Activated naive CD4-positive, alpha-beta T cell treated with anti-CD3 and anti-CD28 coated beads for 36 hours (primary cell): ENCODE measurements around the gene GRB10. TPM values are rescaled to one million over a fixed set of nuclear protein-coding genes. Genes with fewer than 3 reads are reported as not detected.
"Not testable (repeated sequence)": the region's sequence is repeated elsewhere in the genome, so short reads cannot be mapped to it uniquely, and the experiment has no call there.

Source experiments
- CTCF ChIA-PET: fragments of 350-600 bp; sonication (Branson Sonifier 250); formaldehyde crosslinking; loops from one replicate; lab custom pipeline; 2021; ENCODE audit warnings: antibody characterized with exemption; lab: Charles Lee
- DNase-seq: peaks from one replicate; pipeline ENCODE4 v3.0.0-alpha.2; 2020
- H3K27ac Mint-ChIP-seq: one replicate; pipeline ENCODE4 v1.8.0; 2021; ENCODE audit warnings: mild to moderate bottlenecking, mixed read lengths
- H3K27me3 Mint-ChIP-seq: one replicate; pipeline ENCODE4 v1.8.0; 2021; ENCODE audit warnings: low read depth, mixed read lengths
- H3K36me3 Mint-ChIP-seq: one replicate; pipeline ENCODE4 v1.8.0; 2021; ENCODE audit warnings: low read depth, mixed read lengths
- H3K4me1 Mint-ChIP-seq: one replicate; pipeline ENCODE4 v1.8.0; 2021; ENCODE audit warnings: low read depth, mixed read lengths
- H3K4me3 Mint-ChIP-seq: one replicate; pipeline ENCODE4 v1.8.0; 2021; ENCODE audit warnings: mild to moderate bottlenecking, moderate library complexity, mixed read lengths
- H3K9me3 Mint-ChIP-seq: one replicate; pipeline ENCODE4 v1.8.0; 2021; ENCODE audit warnings: mixed read lengths
- intact Hi-C: fragments of 100-400 bp; cut with micrococcal nuclease; formaldehyde crosslinking; loops from one replicate; pipeline ENCODE4 v1.15.1; 2023
- total RNA-seq, 2 experiments: library from RNA; stranded (reverse); gene quantifications; one replicate each; pipeline ENCODE4 v1.2.3, GENCODE V29; 2021

GRB10 gene
- total RNA-seq, 2 experiments from 2014 or later: 24.3 to 30.4 TPM

DNA sequence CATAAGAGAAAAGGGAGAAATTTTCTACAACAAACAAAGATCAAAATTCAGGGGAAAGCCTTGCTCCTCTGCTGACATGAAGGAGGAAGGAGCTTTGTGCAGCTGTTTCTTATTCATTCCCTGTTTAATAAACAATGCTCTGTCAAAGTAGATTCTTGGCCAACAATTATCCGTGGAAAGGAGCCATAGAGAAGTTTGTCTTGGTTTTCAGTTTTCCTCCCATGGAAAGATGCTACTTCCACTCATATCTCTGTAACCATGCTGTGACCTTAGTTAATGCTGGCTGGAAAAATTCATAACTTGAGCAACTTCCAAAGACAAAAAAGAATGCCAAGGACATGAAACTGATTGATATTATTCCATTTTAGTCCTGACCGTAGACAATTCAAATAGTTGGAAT, 225.6 kb downstream of the GRB10 start:
- Mint-ChIP-seq H3K4me3 (no peak overlapping the region), H3K27ac (no peak overlapping the region), H3K27me3 (peaks cover 10% of the 10 kb centered on the region), H3K36me3 (no peaks in the 10 kb centered on the region), H3K9me3 (no peaks in the 10 kb centered on the region), H3K4me1 (no peaks in the 10 kb centered on the region)
- CTCF ChIA-PET: interaction anchor here (0.5 kb wide), 1 partner anchor 627 kb away, joined by 4 read pairs; no protein-coding TSS in a partner anchor
- no peak for DNase-seq
- intact Hi-C loops: no loop called here

DNA sequence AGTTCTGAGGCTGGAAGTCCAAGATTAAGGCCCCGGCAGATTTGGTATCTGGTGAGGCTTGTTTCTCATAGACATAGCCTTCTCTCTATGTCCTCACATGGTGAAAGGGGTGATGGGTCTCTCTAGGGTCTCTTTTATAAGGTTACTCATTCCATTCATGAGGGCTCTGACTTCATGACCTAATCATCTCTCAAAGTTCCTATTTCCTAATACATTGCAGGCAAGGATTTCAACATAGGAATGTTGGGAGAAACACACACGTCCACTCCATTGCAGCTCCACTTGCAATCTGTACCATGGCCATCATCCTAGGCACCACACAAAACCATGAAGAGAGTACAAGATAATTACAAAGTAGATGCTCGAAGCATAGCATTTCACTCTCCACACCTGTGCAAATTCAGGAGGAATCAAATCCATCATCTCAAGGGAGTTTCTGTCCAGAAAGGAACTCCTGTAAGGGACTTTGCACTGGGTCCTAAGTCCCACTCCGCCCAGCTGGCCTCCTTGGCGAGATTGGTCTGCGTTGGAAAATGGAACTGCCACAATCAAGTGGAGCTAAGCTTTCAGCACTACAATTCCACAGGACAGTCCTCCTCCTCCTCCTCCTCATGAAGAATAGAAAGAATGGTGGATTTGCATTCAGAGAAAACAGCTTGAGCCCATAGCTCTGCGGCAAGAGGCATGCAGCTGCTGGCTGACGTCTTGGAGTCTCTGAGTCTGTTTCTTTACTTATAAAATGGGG, 226.3 kb downstream of the GRB10 start:
- Mint-ChIP-seq H3K36me3 (no peaks in the 10 kb centered on the region), H3K27ac (no peak overlapping the region), H3K4me1 (no peaks in the 10 kb centered on the region), H3K9me3 (no peaks in the 10 kb centered on the region), H3K27me3 (peaks cover 10% of the 10 kb centered on the region), H3K4me3 (no peak overlapping the region)
- intact Hi-C loops: no loop called here
- CTCF ChIA-PET: interaction anchor here (0.5 to 1.0 kb wide), 3 partner anchors 16 to 628 kb away, joined by 3 to 4 read pairs (median 3); no protein-coding TSS in a partner anchor
- DNase-seq: no peak

- Mint-ChIP-seq H3K9me3 (no peaks in the 10 kb centered on the region), H3K36me3 (no peaks in the 10 kb centered on the region), H3K27ac (no peak overlapping the region), H3K4me3 (no peak overlapping the region), H3K27me3 (peaks cover 10% of the 10 kb centered on the region), H3K4me1 (no peaks in the 10 kb centered on the region)
- DNase-seq: no peak
- CTCF ChIA-PET: interaction anchor here (0.9 to 1.0 kb wide), 2 partner anchors 15 to 606 kb away, joined by 3 read pairs; no protein-coding TSS in a partner anchor
- intact Hi-C loops: no loop called here
Observed at GRCh38 chr7:50555594-50556140, 227.0 kb downstream of the GRB10 start.

GRCh38 chr7:50554431-50555322, 228.0 kb downstream of the GRB10 start:
- no peaks in the 10 kb centered on the region for H3K4me1 Mint-ChIP-seq
- no peaks in the 10 kb centered on the region for H3K9me3 Mint-ChIP-seq
- peaks cover 10% of the 10 kb centered on the region for H3K27me3 Mint-ChIP-seq
- H3K36me3 Mint-ChIP-seq: no peaks in the 10 kb centered on the region
- CTCF ChIA-PET: no interaction called here
- DNase-seq: no peak
- no peak overlapping the region for H3K27ac Mint-ChIP-seq
- no peak overlapping the region for H3K4me3 Mint-ChIP-seq
- intact Hi-C loops: no loop called here

DNA sequence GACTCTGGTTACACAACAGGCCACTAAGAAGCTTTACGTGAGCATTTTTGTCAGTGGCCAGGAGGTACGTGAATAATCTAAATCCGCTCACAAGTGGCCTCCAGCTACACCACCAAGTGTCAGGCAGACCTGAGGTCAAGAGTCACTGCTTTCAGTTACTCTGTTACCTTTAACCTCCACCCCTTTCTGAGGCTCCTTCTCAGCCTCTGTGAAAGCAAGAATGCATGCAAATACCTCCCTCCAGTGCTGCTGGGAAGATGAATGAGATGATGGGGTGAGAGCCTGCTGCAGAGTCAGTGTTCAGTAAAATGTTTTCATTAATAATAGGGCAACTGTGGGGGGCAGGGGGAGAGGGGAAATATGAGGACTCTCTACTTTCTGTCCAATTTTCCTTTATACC, 228.7 kb downstream of the GRB10 start:
- H3K27ac Mint-ChIP-seq: no peak overlapping the region
- intact Hi-C loops: no loop called here
- CTCF ChIA-PET: no interaction called here

DNA sequence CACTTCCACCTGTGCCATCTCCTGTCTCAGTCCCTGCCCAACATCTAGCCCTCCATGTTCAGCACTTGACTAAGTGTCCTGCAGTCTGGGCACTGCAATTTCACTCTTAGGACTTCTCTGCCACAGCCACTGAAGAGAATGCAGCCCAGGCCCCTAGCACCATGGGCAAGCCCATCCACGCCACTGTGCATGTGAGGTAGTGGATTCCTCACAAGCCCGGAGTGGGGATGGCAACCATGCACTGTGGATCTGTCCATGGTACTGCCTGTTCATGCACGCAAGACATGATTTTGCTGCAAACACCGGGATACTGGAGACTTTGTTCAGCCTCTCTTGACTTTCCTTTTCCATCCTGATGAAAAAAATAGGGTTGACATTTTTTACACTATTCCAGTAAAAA, 229.8 kb downstream of the GRB10 start:
- CTCF ChIA-PET: interaction anchor here (1.2 to 1.4 kb wide), 2 partner anchors 81 to 85 kb away, joined by 4 to 5 read pairs; no protein-coding TSS in a partner anchor
- peak; percentile 23 for DNase-seq
- no peaks in the 10 kb centered on the region for H3K36me3 Mint-ChIP-seq

More for the DNA sequence above, 228.7 kb downstream of the GRB10 start:
- Mint-ChIP-seq H3K9me3 (no peaks in the 10 kb centered on the region), H3K27me3 (peaks cover 8% of the 10 kb centered on the region), H3K4me3 (no peak overlapping the region), H3K36me3 (no peaks in the 10 kb centered on the region), H3K4me1 (no peaks in the 10 kb centered on the region)
- DNase-seq: no peak

GRCh38 chr7:50552139-50552538, 230.6 kb downstream of the GRB10 start:
- H3K36me3 Mint-ChIP-seq: no peaks in the 10 kb centered on the region
- CTCF ChIA-PET: interaction anchor here (0.6 to 1.4 kb wide), 3 partner anchors 81 to 406 kb away, joined by 3 to 5 read pairs (median 4); no protein-coding TSS in a partner anchor
- H3K27ac Mint-ChIP-seq: no peak overlapping the region
- DNase-seq: no peak
- no peak overlapping the region for H3K4me3 Mint-ChIP-seq
- peaks cover 4% of the 10 kb centered on the region for H3K27me3 Mint-ChIP-seq
- intact Hi-C loops: no loop called here
- no peaks in the 10 kb centered on the region for H3K4me1 Mint-ChIP-seq
- no peaks in the 10 kb centered on the region for H3K9me3 Mint-ChIP-seq

More for the DNA sequence above, 229.8 kb downstream of the GRB10 start:
- H3K27me3 Mint-ChIP-seq: peaks cover 6% of the 10 kb centered on the region
- H3K9me3 Mint-ChIP-seq: no peaks in the 10 kb centered on the region
- intact Hi-C loops: no loop called here
- H3K27ac Mint-ChIP-seq: no peak overlapping the region
- H3K4me1 Mint-ChIP-seq: no peaks in the 10 kb centered on the region
- H3K4me3 Mint-ChIP-seq: no peak overlapping the region

DNA sequence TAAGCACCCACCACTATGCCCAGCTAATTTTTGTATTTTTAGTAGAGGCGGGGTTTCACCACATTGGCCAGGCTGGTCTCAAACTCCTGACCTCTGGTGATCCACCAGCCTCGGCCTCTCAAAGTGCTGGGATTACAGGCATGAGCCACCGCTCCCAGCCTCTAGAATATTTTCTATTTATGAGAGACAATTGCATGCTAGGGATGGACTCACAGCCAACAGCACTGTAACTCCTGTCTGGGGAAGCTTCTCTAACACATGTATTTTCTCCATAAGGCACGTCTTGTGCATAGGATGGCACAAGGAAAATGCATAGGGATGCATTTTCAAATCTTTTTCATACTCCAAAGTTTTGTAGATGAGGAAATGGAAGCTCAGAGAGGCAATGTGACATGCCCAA, 237.1 kb downstream of the GRB10 start:
- DNase-seq, H3K36me3 Mint-ChIP-seq, H3K4me1 Mint-ChIP-seq, H3K9me3 Mint-ChIP-seq, H3K27me3 Mint-ChIP-seq, intact Hi-C loops, H3K4me3 Mint-ChIP-seq, H3K27ac Mint-ChIP-seq: not testable (repeated sequence)
- CTCF ChIA-PET: interaction anchor here (0.6 to 0.9 kb wide), 4 partner anchors 8 to 596 kb away, joined by 3 to 4 read pairs (median 4); no protein-coding TSS in a partner anchor

GRCh38 chr7:50544992-50545391, 237.7 kb downstream of the GRB10 start:
- H3K9me3 Mint-ChIP-seq: no peaks in the 10 kb centered on the region
- H3K4me3 Mint-ChIP-seq: no peak overlapping the region
- H3K36me3 Mint-ChIP-seq: no peaks in the 10 kb centered on the region
- CTCF ChIA-PET: interaction anchor here (0.6 kb wide), 1 partner anchor 339 kb away, joined by 3 read pairs; no protein-coding TSS in a partner anchor
- no peak for DNase-seq
- no peaks in the 10 kb centered on the region for H3K27me3 Mint-ChIP-seq
- no peaks in the 10 kb centered on the region for H3K4me1 Mint-ChIP-seq
- intact Hi-C loops: no loop called here
- H3K27ac Mint-ChIP-seq: no peak overlapping the region

GRCh38 chr7:50543776-50544442, 238.8 kb downstream of the GRB10 start:
- Mint-ChIP-seq H3K9me3 (no peaks in the 10 kb centered on the region), H3K27ac (no peak overlapping the region), H3K4me3 (no peak overlapping the region), H3K36me3 (no peaks in the 10 kb centered on the region), H3K27me3 (no peaks in the 10 kb centered on the region), H3K4me1 (no peaks in the 10 kb centered on the region)
- DNase-seq: no peak
- intact Hi-C loops: no loop called here
- CTCF ChIA-PET: no interaction called here

DNA sequence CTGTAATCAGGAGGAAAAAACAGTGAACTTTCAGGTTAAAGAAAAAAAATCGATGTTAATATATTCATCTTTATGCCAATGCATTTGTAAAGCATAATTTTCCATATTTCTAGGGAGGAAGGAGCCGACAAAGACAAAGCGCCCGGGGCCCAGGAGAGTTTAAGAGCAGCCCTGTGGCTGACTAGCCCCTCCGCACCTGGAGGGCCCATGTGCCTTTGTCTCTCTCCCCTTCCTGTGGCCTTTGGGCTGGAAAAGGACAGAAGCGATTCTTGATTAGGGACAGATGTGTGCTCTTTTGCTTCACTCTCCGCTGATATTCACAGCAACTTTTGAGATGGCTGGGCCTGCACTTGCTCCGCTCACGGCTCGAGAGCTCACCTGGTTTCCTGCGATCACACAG, 240.6 kb downstream of the GRB10 start:
- Mint-ChIP-seq H3K9me3 (no peaks in the 10 kb centered on the region), H3K4me1 (no peaks in the 10 kb centered on the region), H3K4me3 (no peak overlapping the region), H3K27ac (no peak overlapping the region), H3K27me3 (no peaks in the 10 kb centered on the region), H3K36me3 (no peaks in the 10 kb centered on the region)
- no peak for DNase-seq
- CTCF ChIA-PET: no interaction called here
- intact Hi-C loops: no loop called here
